ENCODE measurements around the gene TMOD1. TPM values are rescaled to one million over a fixed set of nuclear protein-coding genes. Genes with fewer than 3 reads are reported as not detected.

TMOD1 gene
- total RNA-seq, 1 experiment from 2014 or later = 0.14 TPM

- no peak for TF ChIP-seq CTCF (IDR thresholded peaks at IDR 0.05; ENCODE audit: unreplicated experiment)
- H3K9me3 Mint-ChIP-seq (ENCODE audit: low read depth, unreplicated experiment) = no peaks in the 10 kb centered on the region
- no peak for DNase-seq
- H3K4me1 Mint-ChIP-seq (ENCODE audit: low read depth, unreplicated experiment) = no peaks in the 10 kb centered on the region
- no peak overlapping the region for H3K4me3 Mint-ChIP-seq (ENCODE audit: low read depth, unreplicated experiment)
- intact Hi-C loops (cut with micrococcal nuclease; ENCODE audit: unreplicated experiment) = no loop called here
- H3K27ac Mint-ChIP-seq (ENCODE audit: unreplicated experiment) = no peak overlapping the region
- H3K36me3 Mint-ChIP-seq (ENCODE audit: insufficient read depth, unreplicated experiment) = no peaks in the 10 kb centered on the region
- peaks cover 17% of the 10 kb centered on the region for H3K27me3 Mint-ChIP-seq (ENCODE audit: unreplicated experiment)
- CTCF ChIA-PET = no interaction called here
- no TSS peak for BruUV-seq (replicated peaks)
Measured at GRCh38 chr9:97536480-97536879, 35.0 kb downstream of the TMOD1 start.

GRCh38 chr9:97543561-97543960, 42.1 kb downstream of the TMOD1 start:
- TF ChIP-seq CTCF (IDR thresholded peaks at IDR 0.05; ENCODE audit: unreplicated experiment) = no peak
- Mint-ChIP-seq H3K27ac (ENCODE audit: unreplicated experiment) (no peak overlapping the region), H3K27me3 (ENCODE audit: unreplicated experiment) (peaks cover 9% of the 10 kb centered on the region), H3K4me1 (ENCODE audit: low read depth, unreplicated experiment) (no peaks in the 10 kb centered on the region), H3K4me3 (ENCODE audit: low read depth, unreplicated experiment) (no peak overlapping the region), H3K9me3 (ENCODE audit: low read depth, unreplicated experiment) (no peaks in the 10 kb centered on the region), H3K36me3 (ENCODE audit: insufficient read depth, unreplicated experiment) (no peaks in the 10 kb centered on the region)
- no peak for DNase-seq
- intact Hi-C loops (cut with micrococcal nuclease; ENCODE audit: unreplicated experiment) = no loop called here
- CTCF ChIA-PET = no interaction called here
- BruUV-seq (replicated peaks) = no TSS peak

- H3K9me3 Mint-ChIP-seq (ENCODE audit: low read depth, unreplicated experiment) = no peaks in the 10 kb centered on the region
- intact Hi-C loops (cut with micrococcal nuclease; ENCODE audit: unreplicated experiment) = no loop called here
- CTCF ChIA-PET = no interaction called here
- no peaks in the 10 kb centered on the region for H3K36me3 Mint-ChIP-seq (ENCODE audit: insufficient read depth, unreplicated experiment)
- no peak overlapping the region for H3K27ac Mint-ChIP-seq (ENCODE audit: unreplicated experiment)
- H3K27me3 Mint-ChIP-seq (ENCODE audit: unreplicated experiment) = peaks cover 9% of the 10 kb centered on the region
- TF ChIP-seq CTCF (IDR thresholded peaks at IDR 0.05; ENCODE audit: unreplicated experiment) = no peak
- no peak overlapping the region for H3K4me3 Mint-ChIP-seq (ENCODE audit: low read depth, unreplicated experiment)
- BruUV-seq (replicated peaks) = no TSS peak
- no peaks in the 10 kb centered on the region for H3K4me1 Mint-ChIP-seq (ENCODE audit: low read depth, unreplicated experiment)
- DNase-seq = no peak
Measured at GRCh38 chr9:97545486-97545885, 44.0 kb downstream of the TMOD1 start.

- peaks cover 15% of the 10 kb centered on the region for H3K27me3 Mint-ChIP-seq (ENCODE audit: unreplicated experiment)
- intact Hi-C loops (cut with micrococcal nuclease; ENCODE audit: unreplicated experiment) = no loop called here
- DNase-seq = no peak
- H3K36me3 Mint-ChIP-seq (ENCODE audit: insufficient read depth, unreplicated experiment) = no peaks in the 10 kb centered on the region
- no peaks in the 10 kb centered on the region for H3K4me1 Mint-ChIP-seq (ENCODE audit: low read depth, unreplicated experiment)
- H3K4me3 Mint-ChIP-seq (ENCODE audit: low read depth, unreplicated experiment) = no peak overlapping the region
- CTCF ChIA-PET = no interaction called here
- BruUV-seq (replicated peaks) = no TSS peak
- no peak for TF ChIP-seq CTCF (IDR thresholded peaks at IDR 0.05; ENCODE audit: unreplicated experiment)
- no peak overlapping the region for H3K27ac Mint-ChIP-seq (ENCODE audit: unreplicated experiment)
- H3K9me3 Mint-ChIP-seq (ENCODE audit: low read depth, unreplicated experiment) = no peaks in the 10 kb centered on the region
Measured at GRCh38 chr9:97547098-97547829, 45.8 kb downstream of the TMOD1 start.
